ENCODE data around the gene KIFC3. TPM values are rescaled to one million over a fixed set of nuclear protein-coding genes. Genes with fewer than 3 reads are reported as not detected.
A peak's percentile ranks its signal among the peaks of the same experiment; 100 is the strongest.

Gene KIFC3
- total and polyA plus RNA-seq, 2 of the 13 experiments (the other 11 are each of a cell fraction or from before 2014, with no cell fraction given): 42.1 to 45.3 TPM

GRCh38 chr16:57797526-57798266 is 4.6 kb downstream of the KIFC3 start (continued):
- TF ChIP-seq GTF3A (CRISPR knock-in tag; conservative IDR thresholded peaks at IDR 0.05) (no peak; the same call in 1 of the 2 replicates), CBX1 (IDR thresholded peaks at IDR 0.05; ENCODE audit: low read depth) (peak; percentile 77), SCMH1 (CRISPR knock-in tag; IDR thresholded peaks at IDR 0.05; ENCODE audit: borderline replicate concordance) (no peak), ETV6 (CRISPR knock-in tag; conservative IDR thresholded peaks at IDR 0.05) (no peak), ZNF337 (CRISPR knock-in tag; IDR thresholded peaks at IDR 0.05; ENCODE audit: borderline replicate concordance, low read depth) (no peak), ZNF609 (CRISPR knock-in tag; IDR thresholded peaks at IDR 0.05; ENCODE audit: borderline replicate concordance) (no peak; the same call in none of the 2 replicates), CEBPB (IDR thresholded peaks at IDR 0.05; ENCODE audit: borderline replicate concordance, low read depth, low read length) (no peak), BRD4 (CRISPR knock-in tag; IDR thresholded peaks at IDR 0.05) (no peak), SUZ12 (IDR thresholded peaks at IDR 0.05; ENCODE audit: low read depth, low read length) (no peak), ZSCAN12 (CRISPR knock-in tag; IDR thresholded peaks at IDR 0.05) (no peak), FIP1L1 (IDR thresholded peaks at IDR 0.05; ENCODE audit: borderline replicate concordance, insufficient read depth, low read depth, low read length) (peak; percentile 67; the same call in 1 of the 2 replicates), REST (IDR thresholded peaks at IDR 0.05; ENCODE audit: borderline replicate concordance in 1 of 2, low read depth in 1 of 2, low read length in 2 of 2) (peak in 1 of 2 experiments; percentile 19; a peak in 1 of 4 replicates), ZNF570 (CRISPR knock-in tag; IDR thresholded peaks at IDR 0.05; ENCODE audit: borderline replicate concordance) (no peak), ETS1 (CRISPR knock-in tag; IDR thresholded peaks at IDR 0.05) (no peak), TAF15 (IDR thresholded peaks at IDR 0.05; ENCODE audit: low read depth, low read length, poor library complexity, severe bottlenecking) (no peak), ZFP91 (CRISPR knock-in tag; IDR thresholded peaks at IDR 0.05; ENCODE audit: borderline replicate concordance) (peak; percentile 92; the same call in 1 of the 2 replicates)

Data from HepG2 (cell line).